Gastroesophageal sphincter (tissue), 3 donors: Measurements from ENCODE around the gene COLGALT1.

Experiments
- CTCF ChIP-seq, 4 experiments: fragments of 200-600 bp in 2 of 4; fragments of 450-650 bp in 2 of 4; sonication (generic) in 1 of 4; IDR thresholded peaks; one replicate each; pipeline ENCODE4 v1.5.1; 2017 to 2019; ENCODE audit warnings: antibody characterized with exemption in 4 of 4, mild to moderate bottlenecking in 2 of 4, moderate library complexity in 2 of 4
- POLR2AphosphoS5 ChIP-seq: sonication (generic); formaldehyde crosslinking; IDR thresholded peaks from one replicate; pipeline ENCODE4 v1.6.1; 2017; ENCODE audit warnings: antibody characterized with exemption

GRCh38 chr19:17506745-17507144, 48.7 kb upstream of the COLGALT1 start:
- TF ChIP-seq CTCF (IDR thresholded peaks at IDR 0.05), result no peak
- TF ChIP-seq POLR2AphosphoS5, result no peak
